IPS DF 19.7 (cell line): ENCODE measurements around the gene CPXM1.

Experiments used
- DNase-seq: peaks from one replicate; pipeline ENCODE4 v3.0.0-alpha.2; 2013; ENCODE audit warnings: low read depth, low spot score

The CPXM1 gene

GRCh38 chr20:2748551-2749342 lies 51.7 kb downstream of the CPXM1 start:
- DNase-seq: no peak

GRCh38 chr20:2747676-2748235 lies 52.7 kb downstream of the CPXM1 start:
- DNase-seq: no peak

- DNase-seq: no peak
Observed at GRCh38 chr20:2746636-2747265, 53.7 kb downstream of the CPXM1 start.

- no peak for DNase-seq
Observed at GRCh38 chr20:2745936-2746635, 54.3 kb downstream of the CPXM1 start.

- no peak for DNase-seq
Observed at GRCh38 chr20:2745060-2745910, 55.1 kb downstream of the CPXM1 start.
